HFFc6 (cell line): ENCODE data around the gene CCNB1IP1. TPM values are rescaled to one million over a fixed set of nuclear protein-coding genes. Genes with fewer than 3 reads are reported as not detected.

Experiments
- DNase-seq: peaks from one replicate; pipeline ENCODE4 v3.0.0-alpha.2; 2018
- H3K27ac Mint-ChIP-seq: 2 replicates; pipeline ENCODE4 v1.8.0; 2020; ENCODE audit warnings: mild to moderate bottlenecking, mixed read lengths
- H3K27me3 Mint-ChIP-seq: 2 replicates; pipeline ENCODE4 v1.8.0; 2021; ENCODE audit warnings: mild to moderate bottlenecking, moderate library complexity, mixed read lengths; ENCODE audit not compliant: insufficient read depth
- H3K36me3 Mint-ChIP-seq: 2 replicates; pipeline ENCODE4 v1.8.0; 2021; ENCODE audit warnings: low read depth, mixed read lengths
- H3K4me1 Mint-ChIP-seq: 2 replicates; pipeline ENCODE4 v1.8.0; 2020; ENCODE audit warnings: low read depth, mixed read lengths
- H3K4me3 Mint-ChIP-seq: 2 replicates; pipeline ENCODE4 v1.8.0; 2020; ENCODE audit warnings: mild to moderate bottlenecking, moderate library complexity, mixed read lengths
- H3K9me3 Mint-ChIP-seq: 2 replicates; pipeline ENCODE4 v1.8.0; 2020; ENCODE audit warnings: mild to moderate bottlenecking, mixed read lengths
- long read RNA-seq: library from polyadenylated mRNA; unstranded; transcript quantifications from one replicate; pipeline ENCODE4 v2.0.0, GENCODE V29; 2019
- total RNA-seq, 6 experiments: library from RNA; stranded (reverse); fragmentation: NEBNext Ultra II Directional; extraction: Animal tissue kit (Norgen Biotek cat#: 25700); gene quantifications; 2 replicates in 1 of 6; 3 replicates in 5 of 6; pipeline ENCODE4 v1.2.3, GENCODE V29; 2021
- TF ChIP-seq, protein P1 (sequence below): fragments of 200-600 bp; sonication (generic); IDR thresholded peaks from 2 replicates; pipeline ENCODE4 v1.5.0; 2021; ENCODE audit warnings: antibody characterized with exemption, mild to moderate bottlenecking

CCNB1IP1 gene, protein sequence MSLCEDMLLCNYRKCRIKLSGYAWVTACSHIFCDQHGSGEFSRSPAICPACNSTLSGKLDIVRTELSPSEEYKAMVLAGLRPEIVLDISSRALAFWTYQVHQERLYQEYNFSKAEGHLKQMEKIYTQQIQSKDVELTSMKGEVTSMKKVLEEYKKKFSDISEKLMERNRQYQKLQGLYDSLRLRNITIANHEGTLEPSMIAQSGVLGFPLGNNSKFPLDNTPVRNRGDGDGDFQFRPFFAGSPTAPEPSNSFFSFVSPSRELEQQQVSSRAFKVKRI
- total RNA-seq: 10 to 100 TPM; 17.6 to 24.0 (median 20.3) TPM
- long read RNA-seq, transcript CCNB1IP1-202 (7 exons, 1,479 nt): major isoform, 10 of 21 reads
- long read RNA-seq, partial matches to known transcripts: 5 of 21 reads
- long read RNA-seq, other reads (novel, unspliced or antisense): 3 of 21 reads

DNA sequence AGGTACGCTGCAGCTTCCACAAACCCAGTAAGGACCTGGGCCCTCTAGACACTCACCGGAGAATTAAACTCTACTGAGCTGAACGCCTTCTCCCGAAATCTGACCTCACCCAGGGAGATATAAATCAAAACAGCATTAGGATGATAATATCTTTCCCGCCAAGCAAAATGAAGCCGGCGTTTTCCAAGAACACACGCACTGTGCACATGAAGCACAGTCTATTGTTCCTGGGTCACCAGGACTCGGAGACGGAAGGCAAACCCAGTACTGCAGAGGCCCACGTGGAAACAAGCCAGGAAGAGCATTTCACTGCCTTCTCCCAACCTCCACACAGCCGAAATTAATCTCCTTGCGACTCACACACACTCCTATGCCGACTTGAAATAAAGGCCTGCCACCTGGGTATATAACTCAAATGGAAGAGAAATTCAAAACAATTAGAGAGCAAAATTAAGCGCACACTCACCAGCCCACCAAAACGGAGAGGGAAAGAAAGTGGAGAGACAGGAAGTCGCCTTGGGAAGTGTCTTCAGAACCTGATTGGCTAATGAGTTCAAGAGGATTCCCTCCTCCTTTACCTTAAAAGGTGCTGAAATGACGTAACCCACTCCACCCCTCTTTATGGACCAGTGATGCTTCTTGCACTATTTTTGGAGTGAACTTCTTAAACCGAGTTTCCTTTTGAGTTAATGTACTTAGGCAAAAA lies at the start of gene CCNB1IP1:
CCNB1IP1 (minus strand) TSS at position 492 of the 706 bp plus-strand sequence. CDS start 16,756 bp downstream, outside the sequence.
- Mint-ChIP-seq H3K27ac (peak within 1 kb of the TSS; percentile 93), H3K27me3 (no peaks in the 10 kb centered on the region; the same call in 1 of the 2 replicates), H3K36me3 (peaks cover 6% of the 10 kb centered on the region; the same call in 1 of the 2 replicates), H3K9me3 (no peaks in the 10 kb centered on the region), H3K4me3 (peak within 1 kb of the TSS; percentile 98), H3K4me1 (peaks cover 40% of the 10 kb centered on the region)
- DNase-seq: peak; percentile 84
- TF ChIP-seq, protein P1, sequence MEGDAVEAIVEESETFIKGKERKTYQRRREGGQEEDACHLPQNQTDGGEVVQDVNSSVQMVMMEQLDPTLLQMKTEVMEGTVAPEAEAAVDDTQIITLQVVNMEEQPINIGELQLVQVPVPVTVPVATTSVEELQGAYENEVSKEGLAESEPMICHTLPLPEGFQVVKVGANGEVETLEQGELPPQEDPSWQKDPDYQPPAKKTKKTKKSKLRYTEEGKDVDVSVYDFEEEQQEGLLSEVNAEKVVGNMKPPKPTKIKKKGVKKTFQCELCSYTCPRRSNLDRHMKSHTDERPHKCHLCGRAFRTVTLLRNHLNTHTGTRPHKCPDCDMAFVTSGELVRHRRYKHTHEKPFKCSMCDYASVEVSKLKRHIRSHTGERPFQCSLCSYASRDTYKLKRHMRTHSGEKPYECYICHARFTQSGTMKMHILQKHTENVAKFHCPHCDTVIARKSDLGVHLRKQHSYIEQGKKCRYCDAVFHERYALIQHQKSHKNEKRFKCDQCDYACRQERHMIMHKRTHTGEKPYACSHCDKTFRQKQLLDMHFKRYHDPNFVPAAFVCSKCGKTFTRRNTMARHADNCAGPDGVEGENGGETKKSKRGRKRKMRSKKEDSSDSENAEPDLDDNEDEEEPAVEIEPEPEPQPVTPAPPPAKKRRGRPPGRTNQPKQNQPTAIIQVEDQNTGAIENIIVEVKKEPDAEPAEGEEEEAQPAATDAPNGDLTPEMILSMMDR: no peak

GRCh38 chr14:20382526-20382925 lies 49.4 kb upstream of the CCNB1IP1 start:
- no peak for DNase-seq
- TF ChIP-seq, protein P1: no peak
- Mint-ChIP-seq H3K4me3 (no peak overlapping the region), H3K27ac (no peak overlapping the region), H3K9me3 (no peaks in the 10 kb centered on the region), H3K36me3 (no peaks in the 10 kb centered on the region; the same call in 1 of the 2 replicates), H3K27me3 (peaks cover 2% of the 10 kb centered on the region), H3K4me1 (no peaks in the 10 kb centered on the region)

- H3K36me3 Mint-ChIP-seq: peaks cover 3% of the 10 kb centered on the region; the same call in 1 of the 2 replicates
- no peak for DNase-seq
- no peak overlapping the region for H3K4me3 Mint-ChIP-seq
- H3K9me3 Mint-ChIP-seq: no peaks in the 10 kb centered on the region
- no peaks in the 10 kb centered on the region for H3K4me1 Mint-ChIP-seq
- peaks cover 2% of the 10 kb centered on the region for H3K27me3 Mint-ChIP-seq
- TF ChIP-seq, protein P1: no peak
- H3K27ac Mint-ChIP-seq: no peak overlapping the region
Observed at GRCh38 chr14:20381341-20381740, 48.3 kb upstream of the CCNB1IP1 start.

DNA sequence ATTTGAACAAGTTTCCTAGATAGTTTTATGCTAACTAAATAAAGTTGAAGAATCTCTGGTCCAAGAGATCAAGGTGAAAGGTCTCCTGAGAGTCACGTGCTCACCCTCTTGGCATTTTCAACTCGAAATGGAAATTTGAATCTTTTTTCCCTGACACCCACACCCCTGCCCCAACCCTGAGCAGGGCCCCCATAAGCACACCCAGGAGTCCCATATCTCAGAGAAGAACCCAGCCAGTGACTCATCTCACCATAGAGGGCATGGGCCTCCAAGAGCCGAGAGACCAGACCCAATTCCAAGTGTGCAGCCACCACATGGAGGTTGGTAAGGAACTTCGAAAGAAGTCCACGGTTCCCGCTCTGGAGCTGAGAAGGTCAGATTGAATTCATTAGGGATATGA lies 47.6 kb upstream of the CCNB1IP1 start:
- TF ChIP-seq, protein P1: no peak
- H3K36me3 Mint-ChIP-seq: peaks cover 5% of the 10 kb centered on the region; the same call in 1 of the 2 replicates
- no peak overlapping the region for H3K4me3 Mint-ChIP-seq
- DNase-seq: no peak
- peaks cover 2% of the 10 kb centered on the region; the same call in 1 of the 2 replicates for H3K27me3 Mint-ChIP-seq
- no peaks in the 10 kb centered on the region for H3K4me1 Mint-ChIP-seq
- no peak overlapping the region for H3K27ac Mint-ChIP-seq
- no peaks in the 10 kb centered on the region for H3K9me3 Mint-ChIP-seq

DNA sequence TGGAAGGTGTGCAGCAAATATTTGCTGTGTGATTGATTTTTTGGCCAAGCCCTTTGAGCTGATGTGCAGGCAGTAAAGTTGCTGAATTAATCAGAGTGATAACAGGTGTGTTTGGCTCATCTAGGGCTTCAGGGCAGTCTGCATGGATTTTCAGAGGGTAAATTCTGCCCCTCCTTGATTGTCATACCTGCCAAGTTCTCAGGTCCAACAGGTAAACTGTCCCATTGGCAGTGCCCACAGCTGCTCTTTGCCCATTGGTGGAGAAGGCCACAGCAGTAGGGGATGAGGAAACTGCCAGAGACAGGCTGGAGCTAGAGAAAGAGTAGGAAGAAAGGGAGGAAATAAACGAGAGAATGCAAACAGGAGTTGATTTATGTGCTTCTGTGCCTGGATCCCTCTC lies 46.7 kb upstream of the CCNB1IP1 start:
- no peak overlapping the region for H3K4me3 Mint-ChIP-seq
- TF ChIP-seq, protein P1: no peak
- peaks cover 9% of the 10 kb centered on the region; the same call in 1 of the 2 replicates for H3K36me3 Mint-ChIP-seq
- no peak for DNase-seq
- no peaks in the 10 kb centered on the region for H3K4me1 Mint-ChIP-seq
- peaks cover 2% of the 10 kb centered on the region; the same call in 1 of the 2 replicates for H3K27me3 Mint-ChIP-seq
- no peaks in the 10 kb centered on the region for H3K9me3 Mint-ChIP-seq
- no peak overlapping the region for H3K27ac Mint-ChIP-seq
